ENCODE results near the gene PDLIM5.

GRCh38 chr4:94570558-94570957 lies 118.8 kb downstream of the PDLIM5 start:
- TF ChIP-seq REST (IDR thresholded peaks at IDR 0.05; ENCODE audit: low read depth): no peak
- TF ChIP-seq EGR1 (IDR thresholded peaks at IDR 0.05): no peak
- no peak for TF ChIP-seq TEAD4 (IDR thresholded peaks at IDR 0.05)
- no peak for TF ChIP-seq MAX (IDR thresholded peaks at IDR 0.05)
